ENCODE data around the gene LIMCH1. TPM values are rescaled to one million over a fixed set of nuclear protein-coding genes. Genes with fewer than 3 reads are reported as not detected.

Gene LIMCH1
- total and polyA plus RNA-seq, 2 experiments from 2014 or later: 10.6 to 13.3 TPM

DNA sequence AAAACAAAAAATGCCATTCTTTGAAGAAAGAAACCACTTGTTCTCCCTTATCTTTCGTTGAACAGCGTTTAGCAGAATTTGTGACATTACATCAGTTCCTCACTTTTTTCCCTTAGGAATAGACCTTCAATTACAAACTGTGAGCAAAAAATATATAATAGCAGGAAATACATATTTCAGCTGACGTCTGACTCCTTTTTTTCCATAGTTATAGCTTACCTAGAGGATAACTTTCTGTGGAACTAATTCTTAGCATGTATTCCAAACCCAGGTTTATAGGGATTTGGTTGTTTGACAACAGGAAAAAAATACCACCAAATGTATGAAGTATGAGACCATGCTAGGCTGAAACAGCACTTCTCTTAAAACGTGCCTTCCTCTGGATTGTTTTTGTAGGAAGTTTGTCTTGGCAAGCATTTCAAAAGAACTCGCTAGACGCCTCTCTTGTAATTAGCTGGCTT is 2.0 kb upstream of the LIMCH1 start:
- no peak overlapping the region for H3K4me3 ChIP-seq
- no peaks in the 10 kb centered on the region for H3K9me2 ChIP-seq (replicated peaks; ENCODE audit: insufficient read depth)
- DNase-seq (ENCODE audit: low spot score): no peak
- H3K27me3 ChIP-seq: peaks cover 2% of the 10 kb centered on the region
- no peaks in the 10 kb centered on the region for H4K20me1 ChIP-seq (ENCODE audit: insufficient read depth, poor library complexity, severe bottlenecking)
- H2AFZ ChIP-seq: no peak overlapping the region
- no peaks in the 10 kb centered on the region for H3K9me3 ChIP-seq (ENCODE audit: low read depth)
- WGBS (ENCODE audit: low lambda C conversion rate, missing lambda C conversion rate): 53% methylated on average over 6 of the region's 6 CpGs
- no peaks in the 10 kb centered on the region for H3K36me3 ChIP-seq (replicated peaks; ENCODE audit: insufficient read depth, low read depth)
- H3K27ac ChIP-seq: no peak overlapping the region
- no peak for TF ChIP-seq EZH2phosphoT487 (IDR thresholded peaks at IDR 0.05; ENCODE audit: low read depth, severe bottlenecking, unreplicated experiment)
- no peak for TF ChIP-seq CTCF (IDR thresholded peaks at IDR 0.05; ENCODE audit: poor library complexity)
- TF ChIP-seq EZH2 (IDR thresholded peaks at IDR 0.05; ENCODE audit: borderline replicate concordance): no peak
- H3K79me2 ChIP-seq: no peaks in the 10 kb centered on the region
- H3K4me2 ChIP-seq: no peak overlapping the region
- peaks cover 6% of the 10 kb centered on the region for H3K4me1 ChIP-seq (ENCODE audit: insufficient read depth)

DNA sequence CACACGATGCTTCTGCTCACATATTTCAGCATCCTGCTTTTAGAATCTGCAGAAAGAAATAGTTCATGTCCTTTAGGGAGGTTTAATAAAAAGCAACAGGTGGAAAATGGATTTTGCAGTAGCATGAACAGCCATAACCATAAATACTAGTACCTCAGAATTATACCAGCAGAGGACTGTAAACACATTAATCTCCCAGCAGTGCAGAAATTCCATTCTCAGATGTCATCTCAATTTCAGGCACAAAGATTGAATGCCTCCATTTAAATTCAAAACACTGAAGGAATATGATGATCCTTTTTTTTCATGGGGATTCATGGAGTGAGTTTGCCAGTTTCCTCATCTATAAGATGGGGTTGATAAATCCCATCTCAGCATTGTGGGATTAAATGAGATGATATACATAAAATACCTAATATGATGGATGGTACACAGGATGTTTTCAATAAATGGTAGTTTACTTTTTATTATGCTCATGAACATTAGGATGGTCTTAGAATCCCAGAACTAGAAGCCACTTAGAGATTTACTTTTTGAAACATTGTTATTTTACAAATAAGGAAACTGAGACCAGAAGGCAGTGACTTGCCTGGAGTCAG is 566 bp upstream of the LIMCH1 start:
- Histone ChIP-seq H4K20me1 (ENCODE audit: insufficient read depth, poor library complexity, severe bottlenecking) (no peaks in the 10 kb centered on the region), H3K4me3 (no peak overlapping the region), H3K9me2 (replicated peaks; ENCODE audit: insufficient read depth) (no peaks in the 10 kb centered on the region), H3K4me1 (ENCODE audit: insufficient read depth) (peaks cover 10% of the 10 kb centered on the region), H3K27ac (no peak overlapping the region), H3K27me3 (peaks cover 2% of the 10 kb centered on the region), H3K36me3 (replicated peaks; ENCODE audit: insufficient read depth, low read depth) (no peaks in the 10 kb centered on the region), H3K4me2 (no peak overlapping the region), H3K79me2 (no peaks in the 10 kb centered on the region), H3K9me3 (ENCODE audit: low read depth) (no peaks in the 10 kb centered on the region), H2AFZ (no peak overlapping the region)
- 84% methylated on average over 1 of the region's 1 CpG for WGBS (ENCODE audit: low lambda C conversion rate, missing lambda C conversion rate)
- no peak for DNase-seq (ENCODE audit: low spot score)
- TF ChIP-seq CTCF (IDR thresholded peaks at IDR 0.05; ENCODE audit: poor library complexity) (no peak), EZH2 (IDR thresholded peaks at IDR 0.05; ENCODE audit: borderline replicate concordance) (no peak), EZH2phosphoT487 (IDR thresholded peaks at IDR 0.05; ENCODE audit: low read depth, severe bottlenecking, unreplicated experiment) (no peak)

DNA sequence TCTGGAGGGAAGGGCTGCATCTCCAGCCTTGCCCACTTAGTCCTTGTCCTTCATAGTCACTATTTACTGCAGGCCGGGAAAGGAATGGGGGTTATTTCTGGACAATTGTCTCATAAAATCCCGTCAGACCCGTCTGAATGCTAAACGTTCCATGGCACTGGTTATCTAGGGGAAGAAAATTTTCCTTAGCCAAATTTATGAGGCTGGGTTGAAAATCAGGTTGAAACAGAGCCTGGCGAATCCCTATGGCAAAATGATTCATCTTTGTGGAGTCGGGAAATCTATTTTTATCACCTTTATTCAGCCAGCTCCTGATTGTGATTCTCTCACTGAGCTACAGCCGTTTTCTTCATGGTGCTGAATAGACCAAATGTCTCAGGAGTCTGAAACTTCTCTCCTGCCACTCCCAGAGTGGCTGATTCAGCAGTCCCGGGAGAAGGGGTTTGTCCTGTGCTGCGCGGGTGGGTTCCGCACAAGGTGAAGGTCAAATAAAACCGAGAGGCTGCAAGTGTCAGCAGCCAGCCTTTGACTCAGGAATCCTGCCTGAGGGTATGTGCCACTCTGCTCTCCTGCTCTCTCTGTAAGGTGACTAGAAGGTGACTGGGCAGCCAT is 1.0 kb downstream of the LIMCH1 start:
- Histone ChIP-seq H3K4me2 (no peak overlapping the region), H3K27ac (no peak overlapping the region)
- 55% methylated on average over 12 of the region's 12 CpGs for WGBS (ENCODE audit: low lambda C conversion rate, missing lambda C conversion rate)

More for the DNA sequence above, 1.0 kb downstream of the LIMCH1 start:
- no peaks in the 10 kb centered on the region for H3K9me2 ChIP-seq (replicated peaks; ENCODE audit: insufficient read depth)
- no peaks in the 10 kb centered on the region for H3K36me3 ChIP-seq (replicated peaks; ENCODE audit: insufficient read depth, low read depth)
- peaks cover 10% of the 10 kb centered on the region for H3K4me1 ChIP-seq (ENCODE audit: insufficient read depth)
- no peaks in the 10 kb centered on the region for H3K27me3 ChIP-seq
- no peak for DNase-seq (ENCODE audit: low spot score)
- no peak for TF ChIP-seq CTCF (IDR thresholded peaks at IDR 0.05; ENCODE audit: poor library complexity)
- no peak for TF ChIP-seq EZH2 (IDR thresholded peaks at IDR 0.05; ENCODE audit: borderline replicate concordance)
- TF ChIP-seq EZH2phosphoT487 (IDR thresholded peaks at IDR 0.05; ENCODE audit: low read depth, severe bottlenecking, unreplicated experiment): no peak
- no peaks in the 10 kb centered on the region for H3K9me3 ChIP-seq (ENCODE audit: low read depth)
- H3K79me2 ChIP-seq: no peaks in the 10 kb centered on the region
- H3K4me3 ChIP-seq: no peak overlapping the region
- no peak overlapping the region for H2AFZ ChIP-seq
- no peaks in the 10 kb centered on the region for H4K20me1 ChIP-seq (ENCODE audit: insufficient read depth, poor library complexity, severe bottlenecking)

Measured in hepatocyte (in vitro differentiated cells).